HCT116 (cell line): ENCODE measurements around the gene MALRD1. TPM values are rescaled to one million over a fixed set of nuclear protein-coding genes. Genes with fewer than 3 reads are reported as not detected.

ENCODE experiments used
- ATAC-seq: fragments of 200-7000 bp; cut with Tn5 transposase; 2 replicates; pipeline ENCODE4 v1.9.1; 2020; ENCODE audit warnings: mild to moderate bottlenecking, moderate library complexity
- BruUV-seq: library from RNA; stranded (reverse); fragments of 400-500 nt; replicated peaks from 2 replicates; lab custom pipeline; 2021; lab: Mats Ljungman, UMichigan
- CTCF ChIA-PET: fragments of 300-600 bp; sonication (Branson Sonifier 250); formaldehyde crosslinking; loops from one replicate; lab custom pipeline; 2021; ENCODE audit warnings: antibody characterized with exemption; lab: Charles Lee
- POLR2A ChIA-PET: fragments of 300-600, 350-600 bp; sonication (Branson Sonifier 250); formaldehyde crosslinking; loops from one replicate; lab custom pipeline; 2021; ENCODE audit warnings: antibody characterized with exemption; lab: Charles Lee
- RAD21 ChIA-PET, 2 experiments: fragments of 300-600 bp; sonication (Branson Sonifier 250); formaldehyde crosslinking; loops; one replicate each; lab custom pipeline; 2023; ENCODE audit warnings: low total read pairs in 2 of 2; ENCODE audit not compliant: uncharacterized antibody in 2 of 2, unreplicated experiment in 2 of 2, low non-redundant PET in 1 of 2; lab: Charles Lee
- DNase-seq: peaks from one replicate; pipeline ENCODE4 v3.0.0-alpha.2; 2010; ENCODE audit warnings: low read depth, low spot score
- H2AFZ ChIP-seq: fragments of 200-600 bp; shearing (Covaris generic), sonication (generic); 2 replicates; pipeline ENCODE4 v1.6.1; 2017; ENCODE audit warnings: low read depth, mixed run types, mixed read lengths, antibody characterized with exemption, low read length; ENCODE audit not compliant: poor library complexity, severe bottlenecking
- H3K27ac ChIP-seq: 2 replicates; pipeline ENCODE4 v1.5.1; 2012; ENCODE audit warnings: low read depth, low read length
- H3K27me3 ChIP-seq: fragments of 200-600 bp; sonication (generic); 2 replicates; pipeline ENCODE4 v1.6.1; 2016; ENCODE audit warnings: mixed run types, low read length, mixed read lengths; ENCODE audit not compliant: insufficient read depth
- H3K36me3 ChIP-seq, 2 experiments: fragments of 200-500 bp in 1 of 2; fragments of 200-600 bp in 1 of 2; sonication (Bioruptor generic) in 1 of 2; sonication (generic) in 1 of 2; 2 replicates each; pipeline versions ENCODE4 v1.5.1 to v1.6.1; 2014 to 2016; ENCODE audit warnings: low read length in 2 of 2, inconsistent platforms in 1 of 2, mixed read lengths in 1 of 2, mixed run types in 1 of 2; ENCODE audit not compliant: insufficient read depth in 2 of 2, control insufficient read depth in 1 of 2
- H3K4me1 ChIP-seq, 2 experiments: fragments of 200-600 bp in 1 of 2; sonication (generic) in 1 of 2; 2 replicates each; pipeline versions ENCODE4 v1.5.1 to v1.6.1; 2012 to 2017; ENCODE audit warnings: low read length in 2 of 2, inconsistent platforms in 1 of 2, mild to moderate bottlenecking in 1 of 2, mixed read lengths in 1 of 2, mixed run types in 1 of 2, moderate library complexity in 1 of 2; ENCODE audit not compliant: insufficient read depth in 2 of 2, control insufficient read depth in 1 of 2
- H3K4me2 ChIP-seq: fragments of 200-600 bp; sonication (generic); 2 replicates; pipeline ENCODE4 v1.6.1; 2017; ENCODE audit warnings: mixed run types, low read length, mixed read lengths
- H3K4me3 ChIP-seq, 2 experiments: fragments of 200-600 bp in 1 of 2; sonication (generic) in 1 of 2; replicated peaks in 1 of 2; 2 replicates each; pipeline ENCODE4 v1.5.1; 2011 to 2016; ENCODE audit warnings: low read length in 2 of 2, control low read depth in 1 of 2, low read depth in 1 of 2, mild to moderate bottlenecking in 1 of 2, mixed read lengths in 1 of 2, mixed run types in 1 of 2
- H3K79me2 ChIP-seq: fragments of 200-600 bp; sonication (generic); 2 replicates; pipeline ENCODE4 v1.6.1; 2017; ENCODE audit warnings: mild to moderate bottlenecking, mixed run types, low read length, moderate library complexity, mixed read lengths; ENCODE audit not compliant: insufficient read depth
- H3K9ac ChIP-seq: fragments of 200-600 bp; sonication (generic); 2 replicates; pipeline ENCODE4 v1.6.1; 2016; ENCODE audit warnings: low read length, mixed read lengths
- H3K9me2 ChIP-seq: fragments of 200-600 bp; sonication (generic), shearing (Covaris generic); 2 replicates; pipeline ENCODE4 v1.6.1; 2017; ENCODE audit warnings: mixed run types, mild to moderate bottlenecking, moderate library complexity; ENCODE audit not compliant: insufficient read depth
- H3K9me3 ChIP-seq, 2 experiments: fragments of 200-500 bp in 1 of 2; fragments of 200-600 bp in 1 of 2; sonication (Bioruptor generic) in 1 of 2; sonication (generic) in 1 of 2; 2 replicates each; pipeline ENCODE4 v1.6.1; 2014 to 2017; ENCODE audit warnings: low read length in 2 of 2, mixed read lengths in 2 of 2, inconsistent platforms in 1 of 2, low read depth in 1 of 2, mild to moderate bottlenecking in 1 of 2, mixed run types in 1 of 2, moderate library complexity in 1 of 2; ENCODE audit not compliant: control insufficient read depth in 1 of 2, insufficient read depth in 1 of 2
- H4K20me1 ChIP-seq: fragments of 200-600 bp; sonication (generic), shearing (Covaris generic); 2 replicates; pipeline ENCODE4 v1.6.1; 2017; ENCODE audit warnings: mixed run types, mild to moderate bottlenecking, moderate library complexity; ENCODE audit not compliant: insufficient read depth
- CBX3 ChIP-seq: IDR thresholded peaks from 2 replicates; pipeline ENCODE4 v1.6.1; 2012; ENCODE audit warnings: low read depth
- CEBPB ChIP-seq: IDR thresholded peaks from 2 replicates; pipeline ENCODE4 v1.6.1; 2012; ENCODE audit warnings: low read depth
- EZH2phosphoT487 ChIP-seq: fragments of 200-600 bp; IDR thresholded peaks from 2 replicates; pipeline ENCODE4 v1.6.1; 2018; ENCODE audit warnings: antibody characterized with exemption, borderline replicate concordance
- MAX ChIP-seq: IDR thresholded peaks from 2 replicates; pipeline ENCODE4 v1.6.1; 2012
- POLR2A ChIP-seq: IDR thresholded peaks from 2 replicates; pipeline ENCODE4 v1.7.0; 2011; ENCODE audit warnings: borderline replicate concordance; ENCODE audit not compliant: insufficient read depth, insufficient read length; ENCODE audit errors: extremely low read depth
- POLR2AphosphoS5 ChIP-seq: IDR thresholded peaks from 2 replicates; pipeline ENCODE4 v1.6.1; 2011; ENCODE audit warnings: mild to moderate bottlenecking, low read depth, low read length, moderate library complexity
- RAD21 ChIP-seq: IDR thresholded peaks from 2 replicates; pipeline ENCODE4 v1.6.1; 2012; ENCODE audit warnings: low read depth, mild to moderate bottlenecking
- REST ChIP-seq: IDR thresholded peaks from 2 replicates; pipeline ENCODE4 v1.6.1; 2012; ENCODE audit warnings: low read depth
- SRF ChIP-seq: IDR thresholded peaks from 2 replicates; pipeline ENCODE4 v1.6.1; 2012; ENCODE audit warnings: low read depth
- TCF7L2 ChIP-seq: IDR thresholded peaks from 2 replicates; pipeline ENCODE4 v1.7.0; 2011; ENCODE audit warnings: borderline replicate concordance, inconsistent platforms; ENCODE audit not compliant: insufficient read depth, insufficient read length; ENCODE audit errors: extremely low read depth
- ZNF274 ChIP-seq: fragments of 200-500 bp; sonication (Bioruptor generic); IDR thresholded peaks from 2 replicates; pipeline ENCODE4 v1.6.1; 2014; ENCODE audit warnings: mild to moderate bottlenecking, low read depth, low read length, inconsistent platforms
- intact Hi-C: fragments of 100-400 bp; cut with micrococcal nuclease; formaldehyde crosslinking; loops from 2 replicates; pipeline ENCODE4 v1.10.0; 2022
- total RNA-seq: library from RNA; stranded (reverse); gene quantifications from one replicate; pipeline ENCODE4 v1.2.1, GENCODE V29; 2021; ENCODE audit not compliant: unreplicated experiment

Gene MALRD1
- total RNA-seq, 1 experiment from 2014 or later, result not detected

- no peak overlapping the region for H3K4me2 ChIP-seq
- no peak overlapping the region for H3K9ac ChIP-seq
- RAD21 ChIA-PET, result no interaction called here
- H3K36me3 ChIP-seq, result no peaks in the 10 kb centered on the region
- H3K9me3 ChIP-seq, result peaks cover 8% of the 10 kb centered on the region in 2 experiments; a peak in 1 of 4 replicates
- intact Hi-C loops, result no loop called here
- no peaks in the 10 kb centered on the region for H3K79me2 ChIP-seq
- no peak for ATAC-seq
- no TSS peak for BruUV-seq
- POLR2A ChIA-PET, result no interaction called here
- no peak overlapping the region for H3K4me3 ChIP-seq
- DNase-seq, result no peak
- TF ChIP-seq EZH2phosphoT487 (no peak), CBX3 (no peak), POLR2AphosphoS5 (no peak), ZNF274 (no peak), CEBPB (no peak), RAD21 (no peak), SRF (no peak), POLR2A (no peak), TCF7L2 (no peak), MAX (no peak), REST (no peak)
- TF ChIP-seq, all 23 proteins: peak for 0
- H3K27ac ChIP-seq, result no peak overlapping the region
- CTCF ChIA-PET, result no interaction called here
- H3K9me2 ChIP-seq, result no peaks in the 10 kb centered on the region
- no peak overlapping the region for H2AFZ ChIP-seq
- H4K20me1 ChIP-seq, result no peaks in the 10 kb centered on the region
- H3K4me1 ChIP-seq, result no peaks in the 10 kb centered on the region
- no peaks in the 10 kb centered on the region for H3K27me3 ChIP-seq
These were observed 121.1 kb downstream of the MALRD1 start for GRCh38 chr10:19169684-19170083.
